ENCODE data around the gene SMOC1.

Gene SMOC1

GRCh38 chr14:69943084-69943780, 64.0 kb downstream of the SMOC1 start:
- no peak for DNase-seq (ENCODE audit: low read depth)

GRCh38 chr14:69945347-69945746, 66.1 kb downstream of the SMOC1 start:
- DNase-seq (ENCODE audit: low read depth): no peak

- DNase-seq (ENCODE audit: low read depth): no peak
These were observed 66.7 kb downstream of the SMOC1 start for GRCh38 chr14:69945912-69946311.

- DNase-seq (ENCODE audit: low read depth): no peak
These were observed 69.1 kb downstream of the SMOC1 start for GRCh38 chr14:69948351-69948750.

- DNase-seq (ENCODE audit: low read depth): no peak
These were observed 72.0 kb downstream of the SMOC1 start for GRCh38 chr14:69951263-69951662.

GRCh38 chr14:69951935-69952334, 72.7 kb downstream of the SMOC1 start:
- DNase-seq (ENCODE audit: low read depth): no peak

GRCh38 chr14:69953266-69953915, 74.2 kb downstream of the SMOC1 start:
- DNase-seq (ENCODE audit: low read depth): no peak

GRCh38 chr14:69955855-69956845, 76.9 kb downstream of the SMOC1 start:
- no peak for DNase-seq (ENCODE audit: low read depth)

- no peak for DNase-seq (ENCODE audit: low read depth)
These were observed 77.8 kb downstream of the SMOC1 start for GRCh38 chr14:69956970-69957369.

GRCh38 chr14:69957986-69958385, 78.8 kb downstream of the SMOC1 start:
- DNase-seq (ENCODE audit: low read depth): no peak

GRCh38 chr14:69959136-69959535, 79.9 kb downstream of the SMOC1 start:
- no peak for DNase-seq (ENCODE audit: low read depth)

- no peak for DNase-seq (ENCODE audit: low read depth)
These were observed 81.1 kb downstream of the SMOC1 start for GRCh38 chr14:69960296-69960695.

GRCh38 chr14:69963966-69964365, 84.8 kb downstream of the SMOC1 start:
- DNase-seq (ENCODE audit: low read depth): no peak

- DNase-seq (ENCODE audit: low read depth): no peak
These were observed 85.6 kb downstream of the SMOC1 start for GRCh38 chr14:69964841-69965240.

- DNase-seq (ENCODE audit: low read depth): no peak
These were observed 88.9 kb downstream of the SMOC1 start for GRCh38 chr14:69968132-69968531.

- DNase-seq (ENCODE audit: low read depth): no peak
These were observed 89.5 kb downstream of the SMOC1 start for GRCh38 chr14:69968681-69969080.

- DNase-seq (ENCODE audit: low read depth): no peak
These were observed 93.5 kb downstream of the SMOC1 start for GRCh38 chr14:69972755-69973154.

- no peak for DNase-seq (ENCODE audit: low read depth)
These were observed 94.6 kb downstream of the SMOC1 start for GRCh38 chr14:69973846-69974245.

- DNase-seq (ENCODE audit: low read depth): no peak
These were observed 100.7 kb downstream of the SMOC1 start for GRCh38 chr14:69979882-69980281.

GRCh38 chr14:69980457-69981425, 101.5 kb downstream of the SMOC1 start:
- DNase-seq (ENCODE audit: low read depth): no peak

GRCh38 chr14:69982220-69982839, 103.1 kb downstream of the SMOC1 start:
- no peak for DNase-seq (ENCODE audit: low read depth)

Data from HS-27A (cell line).